Renal pelvis (tissue), 4 donors: ENCODE data around the gene LRRC3C. TPM values are rescaled to one million over a fixed set of nuclear protein-coding genes. Genes with fewer than 3 reads are reported as not detected.

Experiments used
- DNase-seq: peaks from one replicate; pipeline ENCODE4 v3.0.0-alpha.2; 2013
- polyA plus RNA-seq, 3 donors: library from polyadenylated mRNA; unstranded; fragments of 120-200 nt; gene quantifications; one replicate each; pipeline ENCODE4 v1.2.1, GENCODE V29; 2013; ENCODE audit not compliant: insufficient read length in 3 of 3

Gene LRRC3C
- polyA plus RNA-seq, 3 donors: not detected

GRCh38 chr17:39923836-39924690 is 3.5 kb upstream of the LRRC3C start:
- no peak for DNase-seq

- no peak for DNase-seq
Observed at GRCh38 chr17:39924691-39925055, 2.9 kb upstream of the LRRC3C start.

- DNase-seq: no peak
Observed at GRCh38 chr17:39925282-39926134, 2.0 kb upstream of the LRRC3C start.

- DNase-seq: no peak
Observed at GRCh38 chr17:39926135-39926587, 1.4 kb upstream of the LRRC3C start.

- DNase-seq: no peak
Observed at GRCh38 chr17:39926588-39927100, 888 bp upstream of the LRRC3C start.

- DNase-seq: no peak
Observed at GRCh38 chr17:39927929-39928857, 661 bp downstream of the LRRC3C start.

GRCh38 chr17:39928858-39929645 is 1.5 kb downstream of the LRRC3C start:
- no peak for DNase-seq

GRCh38 chr17:39929646-39930407 is 2.3 kb downstream of the LRRC3C start:
- DNase-seq: no peak

GRCh38 chr17:39933912-39934311 is 6.4 kb downstream of the LRRC3C start:
- DNase-seq: no peak

- DNase-seq: no peak
Observed at GRCh38 chr17:39934324-39934723, 6.8 kb downstream of the LRRC3C start.

GRCh38 chr17:39935909-39936308 is 8.4 kb downstream of the LRRC3C start:
- DNase-seq: no peak

GRCh38 chr17:39937447-39937846 is 9.9 kb downstream of the LRRC3C start:
- DNase-seq: no peak

GRCh38 chr17:39938140-39938869 is 10.8 kb downstream of the LRRC3C start:
- DNase-seq: no peak

GRCh38 chr17:39939106-39939505 is 11.6 kb downstream of the LRRC3C start:
- no peak for DNase-seq

- peak; percentile 79 for DNase-seq
Observed at GRCh38 chr17:39939588-39940419, 12.3 kb downstream of the LRRC3C start.

GRCh38 chr17:39943702-39944392 is 16.3 kb downstream of the LRRC3C start:
- DNase-seq: no peak

GRCh38 chr17:39944393-39944711 is 16.8 kb downstream of the LRRC3C start:
- no peak for DNase-seq
